Measurements from ENCODE around the gene COL1A1.
A peak's percentile ranks its signal among the peaks of the same experiment; 100 is the strongest.

Gene COL1A1

GRCh38 chr17:50172936-50173334 is 28.5 kb downstream of the COL1A1 start:
- H3K4me3 ChIP-seq: no peak overlapping the region
- peaks cover 0 to 66% (median 61%) of the 10 kb centered on the region in 4 donors for H3K4me1 ChIP-seq
- H3K27ac ChIP-seq: peak overlapping the region; percentile 98 to 99
- peaks cover 5 to 17% (median 7%) of the 10 kb centered on the region in 3 donors for H3K36me3 ChIP-seq
- no peak for TF ChIP-seq CTCF (IDR thresholded peaks at IDR 0.05)
- H3K9me3 ChIP-seq: no peaks in the 10 kb centered on the region
- DNase-seq: no peak
- H3K27me3 ChIP-seq: no peaks in the 10 kb centered on the region
- intact Hi-C loops (cut with DNase I; ENCODE audit: low total_unique reads): no loop called here

- Histone ChIP-seq H3K4me3 (no peak overlapping the region), H3K27me3 (no peaks in the 10 kb centered on the region), H3K27ac (peak overlapping the region; percentile 98 to 99), H3K4me1 (peaks cover 0 to 66% (median 61%) of the 10 kb centered on the region in 4 donors), H3K36me3 (peaks cover 5 to 17% (median 7%) of the 10 kb centered on the region in 3 donors), H3K9me3 (no peaks in the 10 kb centered on the region)
- DNase-seq: no peak
- intact Hi-C loops (cut with DNase I; ENCODE audit: low total_unique reads): no loop called here
- TF ChIP-seq CTCF (IDR thresholded peaks at IDR 0.05): no peak
Observed at GRCh38 chr17:50172130-50172529, 29.3 kb downstream of the COL1A1 start.

DNA sequence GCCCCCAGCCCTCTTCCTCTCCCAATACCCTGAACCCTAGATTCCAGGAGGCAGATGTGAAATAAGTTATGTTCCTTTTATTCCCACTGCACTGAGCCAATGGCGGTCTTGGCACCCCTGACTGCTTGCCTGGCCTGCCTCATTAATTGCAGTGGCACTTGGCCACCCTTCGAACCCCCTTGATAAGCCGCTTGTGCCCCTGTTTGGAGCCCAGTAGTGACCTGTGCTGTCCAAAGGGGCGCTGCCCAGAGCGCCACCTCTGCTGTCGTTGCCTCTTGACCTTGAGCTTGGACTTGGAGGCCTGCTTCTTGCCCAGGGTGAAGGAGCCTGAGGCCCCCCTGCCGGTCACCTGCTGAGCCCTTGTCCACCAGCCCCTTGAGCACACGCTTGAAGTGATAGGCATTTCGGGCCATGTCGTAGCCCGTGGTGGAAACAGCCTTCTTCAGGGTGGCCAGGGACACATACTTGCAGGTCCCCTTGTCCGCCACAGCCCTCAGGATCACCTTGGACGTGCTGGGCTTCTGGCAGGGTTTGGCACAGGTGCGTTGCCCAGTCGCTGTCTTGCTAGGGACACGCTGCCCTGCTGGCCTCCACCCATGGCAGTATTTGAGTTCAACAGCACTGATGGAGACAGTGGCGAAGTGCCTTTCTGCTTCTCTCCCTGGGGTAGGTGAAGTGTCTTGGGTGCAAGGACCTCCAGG is 29.9 kb downstream of the COL1A1 start:
- intact Hi-C loops (cut with DNase I; ENCODE audit: low total_unique reads): no loop called here
- no peak for DNase-seq
- Histone ChIP-seq H3K36me3 (peaks cover 5 to 17% (median 7%) of the 10 kb centered on the region in 3 donors), H3K4me1 (peaks cover 0 to 64% (median 59%) of the 10 kb centered on the region in 4 donors), H3K4me3 (no peak overlapping the region), H3K9me3 (no peaks in the 10 kb centered on the region), H3K27me3 (no peaks in the 10 kb centered on the region), H3K27ac (peak overlapping the region; percentile 98 to 99)
- no peak for TF ChIP-seq CTCF (IDR thresholded peaks at IDR 0.05)

GRCh38 chr17:50170662-50171370 is 30.6 kb downstream of the COL1A1 start:
- H3K27me3 ChIP-seq: no peaks in the 10 kb centered on the region
- H3K4me1 ChIP-seq: peaks cover 0 to 61% (median 53%) of the 10 kb centered on the region in 4 donors
- H3K27ac ChIP-seq: peak overlapping the region; percentile 98 to 99
- TF ChIP-seq CTCF (IDR thresholded peaks at IDR 0.05): no peak
- no peak for DNase-seq
- intact Hi-C loops (cut with DNase I; ENCODE audit: low total_unique reads): no loop called here
- H3K9me3 ChIP-seq: no peaks in the 10 kb centered on the region
- no peak overlapping the region for H3K4me3 ChIP-seq
- H3K36me3 ChIP-seq: peaks cover 5 to 17% (median 7%) of the 10 kb centered on the region in 3 donors

- Histone ChIP-seq H3K27me3 (no peaks in the 10 kb centered on the region), H3K36me3 (peaks cover 5 to 14% (median 7%) of the 10 kb centered on the region in 3 donors), H3K27ac (peak overlapping the region; percentile 98 to 99), H3K4me1 (peaks cover 0 to 61% (median 54%) of the 10 kb centered on the region in 4 donors), H3K9me3 (no peaks in the 10 kb centered on the region), H3K4me3 (no peak overlapping the region)
- intact Hi-C loops (cut with DNase I; ENCODE audit: low total_unique reads): loop anchor here (10.0 kb wide), 1 partner anchor 55 kb away; no protein-coding TSS in a partner anchor
- no peak for DNase-seq
- TF ChIP-seq CTCF (IDR thresholded peaks at IDR 0.05): no peak
Observed at GRCh38 chr17:50169881-50170459, 31.5 kb downstream of the COL1A1 start.

All from tibial artery (tissue), 4 donors.